ENCODE measurements around the gene IFRD1. TPM values are rescaled to one million over a fixed set of nuclear protein-coding genes. Genes with fewer than 3 reads are reported as not detected.

IFRD1 gene
- total RNA-seq, 3 donors from 2014 or later (not counting 1 experiment from before 2014, with no cell fraction given): 244 to 278 (median 261) TPM

DNA sequence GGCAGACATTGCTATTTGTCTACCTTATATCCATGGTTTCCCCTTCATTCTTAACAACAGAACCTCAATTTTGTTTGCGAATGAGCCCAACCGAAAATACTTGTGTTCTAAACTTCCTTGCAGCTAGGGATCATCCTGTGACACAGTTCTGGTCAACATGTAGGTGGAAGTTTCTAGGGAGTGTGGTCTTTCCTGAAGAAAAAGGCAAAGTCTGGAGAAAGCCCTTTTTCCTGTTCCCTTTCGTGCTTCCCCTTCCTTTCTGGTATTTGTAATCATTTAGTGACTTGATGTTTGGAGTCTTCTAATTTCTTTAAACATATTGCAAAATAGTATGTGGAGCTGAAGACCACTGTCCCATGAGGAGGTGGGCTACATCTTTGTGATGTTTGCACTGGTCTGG is 2.9 kb upstream of the IFRD1 start:
- H3K27ac ChIP-seq (ENCODE audit: low read length): no peak overlapping the region
- TF ChIP-seq, protein P1, sequence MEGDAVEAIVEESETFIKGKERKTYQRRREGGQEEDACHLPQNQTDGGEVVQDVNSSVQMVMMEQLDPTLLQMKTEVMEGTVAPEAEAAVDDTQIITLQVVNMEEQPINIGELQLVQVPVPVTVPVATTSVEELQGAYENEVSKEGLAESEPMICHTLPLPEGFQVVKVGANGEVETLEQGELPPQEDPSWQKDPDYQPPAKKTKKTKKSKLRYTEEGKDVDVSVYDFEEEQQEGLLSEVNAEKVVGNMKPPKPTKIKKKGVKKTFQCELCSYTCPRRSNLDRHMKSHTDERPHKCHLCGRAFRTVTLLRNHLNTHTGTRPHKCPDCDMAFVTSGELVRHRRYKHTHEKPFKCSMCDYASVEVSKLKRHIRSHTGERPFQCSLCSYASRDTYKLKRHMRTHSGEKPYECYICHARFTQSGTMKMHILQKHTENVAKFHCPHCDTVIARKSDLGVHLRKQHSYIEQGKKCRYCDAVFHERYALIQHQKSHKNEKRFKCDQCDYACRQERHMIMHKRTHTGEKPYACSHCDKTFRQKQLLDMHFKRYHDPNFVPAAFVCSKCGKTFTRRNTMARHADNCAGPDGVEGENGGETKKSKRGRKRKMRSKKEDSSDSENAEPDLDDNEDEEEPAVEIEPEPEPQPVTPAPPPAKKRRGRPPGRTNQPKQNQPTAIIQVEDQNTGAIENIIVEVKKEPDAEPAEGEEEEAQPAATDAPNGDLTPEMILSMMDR (IDR thresholded peaks at IDR 0.05): no peak

DNA sequence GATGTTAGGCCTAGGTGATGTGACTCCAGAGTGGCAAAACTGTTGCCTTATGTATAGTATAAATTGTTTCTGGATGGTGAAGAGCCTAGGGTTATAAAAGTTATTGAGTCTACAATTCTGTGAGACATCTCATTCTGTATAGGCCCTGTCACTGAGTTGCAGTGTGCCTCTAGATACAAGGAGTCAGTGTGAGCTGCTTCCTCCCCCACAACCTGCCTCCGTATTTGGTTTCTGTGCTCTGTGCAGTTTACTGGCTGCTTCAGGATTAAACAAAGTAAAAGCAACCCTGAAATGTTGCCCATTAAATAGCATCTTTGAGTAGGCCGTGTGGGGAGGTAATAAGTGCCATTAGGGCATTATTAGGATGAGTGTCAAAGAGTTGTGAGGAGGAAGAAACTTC is 1.9 kb upstream of the IFRD1 start:
- H3K27ac Mint-ChIP-seq: peak overlapping the region; percentile 2 to 99

More for the DNA sequence above, 2.9 kb upstream of the IFRD1 start:
- H3K4me1 ChIP-seq (ENCODE audit: control insufficient read depth, insufficient read depth, low read length): peaks cover 17% of the 10 kb centered on the region
- H3K27me3 ChIP-seq (ENCODE audit: control insufficient read depth, insufficient read depth, low read length): no peaks in the 10 kb centered on the region
- 93% methylated on average over 3 of the region's 3 CpGs for WGBS (ENCODE audit: insufficient coverage)
- ATAC-seq: no peak
- no peak overlapping the region for H3K27ac Mint-ChIP-seq
- H3K4me1 Mint-ChIP-seq: peaks cover 32 to 35% of the 10 kb centered on the region in 2 donors
- no peak for DNase-seq
- H3K27me3 Mint-ChIP-seq (ENCODE audit: low read depth in 2 of 2): no peaks in the 10 kb centered on the region
- no peak overlapping the region for H3K4me3 Mint-ChIP-seq
- H3K36me3 ChIP-seq (ENCODE audit: control insufficient read depth, insufficient read depth, low read length): no peaks in the 10 kb centered on the region
- H3K9me3 Mint-ChIP-seq: no peaks in the 10 kb centered on the region
- intact Hi-C loops (cut with micrococcal nuclease): no loop called here
- no peaks in the 10 kb centered on the region for H3K9me3 ChIP-seq (ENCODE audit: control insufficient read depth, insufficient read depth, low read length)
- H3K4me3 ChIP-seq (ENCODE audit: low read length): no peak overlapping the region
- H3K36me3 Mint-ChIP-seq: no peaks in the 10 kb centered on the region

GRCh38 chr7:112448891-112449290 is 1.4 kb upstream of the IFRD1 start:
- peaks cover 36 to 38% of the 10 kb centered on the region in 2 donors for H3K4me1 Mint-ChIP-seq
- WGBS (ENCODE audit: insufficient coverage): 95% methylated on average over 3 of the region's 3 CpGs
- peak overlapping the region; percentile 2 to 99 for H3K27ac Mint-ChIP-seq

More for the DNA sequence above, 1.9 kb upstream of the IFRD1 start:
- no peaks in the 10 kb centered on the region for H3K27me3 ChIP-seq (ENCODE audit: control insufficient read depth, insufficient read depth, low read length)
- peaks cover 17% of the 10 kb centered on the region for H3K4me1 ChIP-seq (ENCODE audit: control insufficient read depth, insufficient read depth, low read length)
- no peak overlapping the region for H3K4me3 ChIP-seq (ENCODE audit: low read length)
- ATAC-seq: no peak
- H3K36me3 ChIP-seq (ENCODE audit: control insufficient read depth, insufficient read depth, low read length): no peaks in the 10 kb centered on the region
- H3K27me3 Mint-ChIP-seq (ENCODE audit: low read depth in 2 of 2): no peaks in the 10 kb centered on the region
- intact Hi-C loops (cut with micrococcal nuclease): no loop called here
- H3K36me3 Mint-ChIP-seq: no peaks in the 10 kb centered on the region
- peak overlapping the region; percentile 99 for H3K4me3 Mint-ChIP-seq
- H3K9me3 Mint-ChIP-seq: no peaks in the 10 kb centered on the region
- no peak for DNase-seq
- no peak overlapping the region for H3K27ac ChIP-seq (ENCODE audit: low read length)
- TF ChIP-seq, protein P1 (IDR thresholded peaks at IDR 0.05): no peak
- WGBS (ENCODE audit: insufficient coverage): 91% methylated on average over 2 of the region's 2 CpGs
- H3K4me1 Mint-ChIP-seq: peaks cover 36 to 38% of the 10 kb centered on the region in 2 donors
- no peaks in the 10 kb centered on the region for H3K9me3 ChIP-seq (ENCODE audit: control insufficient read depth, insufficient read depth, low read length)

More at GRCh38 chr7:112448891-112449290, 1.4 kb upstream of the IFRD1 start:
- Histone ChIP-seq H3K9me3 (ENCODE audit: control insufficient read depth, insufficient read depth, low read length) (no peaks in the 10 kb centered on the region), H3K4me1 (ENCODE audit: control insufficient read depth, insufficient read depth, low read length) (peaks cover 17% of the 10 kb centered on the region), H3K27ac (ENCODE audit: low read length) (no peak overlapping the region), H3K27me3 (ENCODE audit: control insufficient read depth, insufficient read depth, low read length) (no peaks in the 10 kb centered on the region), H3K36me3 (ENCODE audit: control insufficient read depth, insufficient read depth, low read length) (no peaks in the 10 kb centered on the region), H3K4me3 (ENCODE audit: low read length) (no peak overlapping the region)
- DNase-seq: no peak
- no peaks in the 10 kb centered on the region for H3K27me3 Mint-ChIP-seq (ENCODE audit: low read depth in 2 of 2)
- H3K9me3 Mint-ChIP-seq: no peaks in the 10 kb centered on the region
- ATAC-seq: no peak
- intact Hi-C loops (cut with micrococcal nuclease): no loop called here
- TF ChIP-seq, protein P1 (IDR thresholded peaks at IDR 0.05): no peak
- peak overlapping the region; percentile 99 for H3K4me3 Mint-ChIP-seq
- H3K36me3 Mint-ChIP-seq: no peaks in the 10 kb centered on the region

Measured in natural killer cell (primary cell).